H9 (cell line): ENCODE data around the gene ZMAT5. TPM values are rescaled to one million over a fixed set of nuclear protein-coding genes. Genes with fewer than 3 reads are reported as not detected.

ENCODE experiments used
- DNase-seq: peaks from one replicate; pipeline ENCODE4 v3.0.0-alpha.2; 2017
- H2AFZ ChIP-seq: one replicate; pipeline ENCODE4 v1.6.1; 2013; ENCODE audit warnings: mild to moderate bottlenecking, low read length, control low read depth, moderate library complexity
- H2AK5ac ChIP-seq: 2 replicates; pipeline ENCODE4 v1.6.1; 2013; ENCODE audit warnings: low read length, control low read depth, mixed read lengths; ENCODE audit not compliant: insufficient read length
- H2BK120ac ChIP-seq: one replicate; pipeline ENCODE4 v1.6.1; 2013; ENCODE audit warnings: low read depth, mild to moderate bottlenecking, low read length, control low read depth, inconsistent platforms; ENCODE audit not compliant: poor library complexity, severe bottlenecking
- H2BK12ac ChIP-seq: 2 replicates; pipeline ENCODE4 v1.6.1; 2013; ENCODE audit warnings: low read length, control low read depth, mixed read lengths, low read depth; ENCODE audit not compliant: insufficient read length
- H2BK15ac ChIP-seq: 2 replicates; pipeline ENCODE4 v1.6.1; 2013; ENCODE audit warnings: low read depth, low read length, control low read depth
- H2BK20ac ChIP-seq: one replicate; pipeline ENCODE4 v1.6.1; 2013; ENCODE audit warnings: low read depth, mild to moderate bottlenecking, low read length, control low read depth, inconsistent platforms; ENCODE audit not compliant: poor library complexity, severe bottlenecking
- H2BK5ac ChIP-seq: 2 replicates; pipeline ENCODE4 v1.6.1; 2013; ENCODE audit warnings: low read length, control low read depth, mixed read lengths; ENCODE audit not compliant: insufficient read length
- H3K14ac ChIP-seq: 2 replicates; pipeline ENCODE4 v1.6.1; 2013; ENCODE audit warnings: low read length, control low read depth; ENCODE audit not compliant: insufficient read depth
- H3K18ac ChIP-seq: 2 replicates; pipeline ENCODE4 v1.6.1; 2013; ENCODE audit warnings: low read depth, mild to moderate bottlenecking, mixed read lengths, low read length, control low read depth; ENCODE audit not compliant: insufficient read length
- H3K23ac ChIP-seq: 2 replicates; pipeline ENCODE4 v1.6.1; 2013; ENCODE audit warnings: low read length, control low read depth, mixed read lengths, low read depth; ENCODE audit not compliant: insufficient read length
- H3K23me2 ChIP-seq: 2 replicates; pipeline ENCODE4 v1.6.1; 2013; ENCODE audit warnings: low read depth, mild to moderate bottlenecking, mixed read lengths, low read length, control low read depth; ENCODE audit not compliant: insufficient read length, poor library complexity, severe bottlenecking
- H3K27ac ChIP-seq: 2 replicates; pipeline ENCODE4 v1.5.1; 2013; ENCODE audit warnings: low read length, control low read depth, mixed read lengths, low read depth; ENCODE audit not compliant: insufficient read length
- H3K27me3 ChIP-seq: 2 replicates; pipeline ENCODE4 v1.6.1; 2013; ENCODE audit warnings: low read length, control low read depth, inconsistent platforms; ENCODE audit not compliant: insufficient read depth
- H3K4ac ChIP-seq: 2 replicates; pipeline ENCODE4 v1.6.1; 2013; ENCODE audit warnings: low read depth, mild to moderate bottlenecking, control low read depth, inconsistent platforms, low read length, moderate library complexity
- H3K4me1 ChIP-seq: 2 replicates; pipeline ENCODE4 v1.6.1; 2013; ENCODE audit warnings: low read length, control low read depth, inconsistent platforms; ENCODE audit not compliant: insufficient read depth
- H3K4me2 ChIP-seq: 2 replicates; pipeline ENCODE4 v1.6.1; 2013; ENCODE audit warnings: low read length, control low read depth, mixed read lengths; ENCODE audit not compliant: insufficient read length, insufficient read depth
- H3K56ac ChIP-seq: 2 replicates; pipeline ENCODE4 v1.6.1; 2013; ENCODE audit warnings: low read depth, mild to moderate bottlenecking, mixed read lengths, low read length, control low read depth; ENCODE audit not compliant: insufficient read length
- H3K79me1 ChIP-seq: 2 replicates; pipeline ENCODE4 v1.6.1; 2013; ENCODE audit warnings: low read depth, mild to moderate bottlenecking, moderate library complexity, low read length, control low read depth, inconsistent platforms; ENCODE audit not compliant: insufficient read depth, poor library complexity, severe bottlenecking
- H3K79me2 ChIP-seq: 2 replicates; pipeline ENCODE4 v1.6.1; 2013; ENCODE audit warnings: low read length, control low read depth, inconsistent platforms; ENCODE audit not compliant: insufficient read depth
- H3K9ac ChIP-seq: 2 replicates; pipeline ENCODE4 v1.6.1; 2013; ENCODE audit warnings: low read length, control low read depth, mixed read lengths; ENCODE audit not compliant: insufficient read length; ENCODE audit errors: extremely low read depth
- H3K9me3 ChIP-seq: one replicate; pipeline ENCODE4 v1.6.1; 2013; ENCODE audit warnings: low read depth, low read length, inconsistent platforms; ENCODE audit not compliant: control insufficient read depth
- H3T11ph ChIP-seq: one replicate; pipeline ENCODE4 v1.6.1; 2013; ENCODE audit warnings: mild to moderate bottlenecking, low read length, control low read depth, inconsistent platforms
- H4K20me1 ChIP-seq: one replicate; pipeline ENCODE4 v1.6.1; 2013; ENCODE audit not compliant: control insufficient read depth, insufficient read length, insufficient read depth
- H4K5ac ChIP-seq: 2 replicates; pipeline ENCODE4 v1.6.1; 2013; ENCODE audit warnings: low read depth, mild to moderate bottlenecking, mixed read lengths, low read length, control low read depth; ENCODE audit not compliant: insufficient read length
- H4K8ac ChIP-seq: replicated peaks from 2 replicates; pipeline ENCODE4 v1.6.1; 2013; ENCODE audit warnings: low read length, control low read depth, mixed read lengths, low read depth; ENCODE audit not compliant: insufficient read length
- H4K91ac ChIP-seq: 2 replicates; pipeline ENCODE4 v1.6.1; 2013; ENCODE audit warnings: low read depth, mild to moderate bottlenecking, moderate library complexity, mixed read lengths, low read length, control low read depth; ENCODE audit not compliant: insufficient read length
- H3K27ac Mint-ChIP-seq, 3 experiments: 2 replicates in 2 of 3; 3 replicates in 1 of 3; pipeline ENCODE4 v1.8.0; 2020 to 2021; ENCODE audit warnings: mixed read lengths in 3 of 3, mild to moderate bottlenecking in 1 of 3, moderate library complexity in 1 of 3
- H3K27me3 Mint-ChIP-seq: 2 replicates; pipeline ENCODE4 v1.8.0; 2021; ENCODE audit warnings: low read depth, mild to moderate bottlenecking, moderate library complexity, mixed read lengths
- H3K36me3 Mint-ChIP-seq, 3 experiments: 2 replicates in 2 of 3; 3 replicates in 1 of 3; pipeline ENCODE4 v1.8.0; 2020 to 2021; ENCODE audit warnings: low read depth in 3 of 3, mixed read lengths in 3 of 3; ENCODE audit not compliant: insufficient read depth in 1 of 3
- H3K4me1 Mint-ChIP-seq, 2 experiments: 2 replicates each; pipeline ENCODE4 v1.8.0; 2020; ENCODE audit warnings: mixed read lengths in 2 of 2
- H3K4me3 Mint-ChIP-seq, 2 experiments: 2 replicates in 1 of 2; 3 replicates in 1 of 2; pipeline ENCODE4 v1.8.0; 2020 to 2021; ENCODE audit warnings: mild to moderate bottlenecking in 2 of 2, mixed read lengths in 2 of 2, moderate library complexity in 1 of 2
- H3K9me3 Mint-ChIP-seq, 2 experiments: 2 replicates in 1 of 2; 3 replicates in 1 of 2; pipeline ENCODE4 v1.8.0; 2020; ENCODE audit warnings: mild to moderate bottlenecking in 2 of 2, mixed read lengths in 2 of 2, moderate library complexity in 1 of 2
- CTCF ChIP-seq: fragments of 200-600 bp; sonication (generic); conservative IDR thresholded peaks from 3 replicates; pipeline ENCODE4 v1.8.0; 2021; ENCODE audit warnings: antibody characterized with exemption, mild to moderate bottlenecking
- WGBS: extraction: QIAGEN DNeasy Blood & Tissue Kit; methylation state at CpG from one replicate; pipeline ENCODE4 v1.1.7; 2013; ENCODE audit warnings: missing lambda C conversion rate, low lambda C conversion rate, mixed read lengths; ENCODE audit not compliant: insufficient read length; ENCODE audit errors: extremely low coverage; 5-methylcytosine and 5-hydroxymethylcytosine counted together
- total RNA-seq: library from RNA; stranded (reverse); gene quantifications from 2 replicates; pipeline ENCODE4 v1.2.1, GENCODE V29; 2021

ZMAT5 gene
- total RNA-seq, 1 experiment from 2014 or later: 13.9 TPM

GRCh38 chr22:29689206-29689879 is 77.5 kb downstream of the ZMAT5 start:
- H3K9me3 ChIP-seq: no peaks in the 10 kb centered on the region
- H2AK5ac ChIP-seq: no peak overlapping the region
- H2BK15ac ChIP-seq: no peak overlapping the region
- no peaks in the 10 kb centered on the region for H3K27me3 ChIP-seq
- H4K8ac ChIP-seq: no peak overlapping the region
- no peak for DNase-seq
- no peak overlapping the region for H2BK120ac ChIP-seq
- no peak overlapping the region for H3K14ac ChIP-seq
- H4K91ac ChIP-seq: no peak overlapping the region
- H3K4ac ChIP-seq: no peak overlapping the region
- no peak overlapping the region for H3K18ac ChIP-seq
- H4K20me1 ChIP-seq: no peaks in the 10 kb centered on the region
- H3K79me2 ChIP-seq: no peaks in the 10 kb centered on the region
- no CpG with 5 or more reads among the region's 5 CpGs for WGBS
- peak overlapping the region in 1 of 3 experiments; percentile 66; a peak in 2 of 7 replicates for H3K27ac Mint-ChIP-seq
- no peaks in the 10 kb centered on the region for H3K27me3 Mint-ChIP-seq
- peaks cover 3 to 12% (median 3%) of the 10 kb centered on the region in 3 experiments; a peak in 5 of 7 replicates for H3K36me3 Mint-ChIP-seq
- peak overlapping the region in 1 of 2 experiments; percentile 68; a peak in 3 of 5 replicates for H3K4me3 Mint-ChIP-seq
- no peak overlapping the region for H3K4me2 ChIP-seq
- H2AFZ ChIP-seq: no peak overlapping the region
- no peak overlapping the region for H4K5ac ChIP-seq
- H2BK5ac ChIP-seq: no peak overlapping the region
- H3K23ac ChIP-seq: no peak overlapping the region
- no peak overlapping the region for H3K56ac ChIP-seq
- no peaks in the 10 kb centered on the region for H3K23me2 ChIP-seq
- no peaks in the 10 kb centered on the region for H3K9me3 Mint-ChIP-seq
- no peak overlapping the region for H3K27ac ChIP-seq
- H3K4me1 ChIP-seq: peaks cover 3% of the 10 kb centered on the region; the same call in 1 of the 2 replicates
- TF ChIP-seq CTCF: no peak
- H3K9ac ChIP-seq: no peak overlapping the region
- H2BK12ac ChIP-seq: no peak overlapping the region
- H2BK20ac ChIP-seq: no peak overlapping the region
- H3K4me1 Mint-ChIP-seq: peaks cover 52 to 71% of the 10 kb centered on the region in 2 experiments
- no peaks in the 10 kb centered on the region for H3K79me1 ChIP-seq
- no peak overlapping the region for H3T11ph ChIP-seq
